ENCODE data around the gene FBN1. TPM values are rescaled to one million over a fixed set of nuclear protein-coding genes. Genes with fewer than 3 reads are reported as not detected.

FBN1 gene
- total RNA-seq, 4 donors from 2014 or later = 17.6 to 106 (median 31.2) TPM

DNA sequence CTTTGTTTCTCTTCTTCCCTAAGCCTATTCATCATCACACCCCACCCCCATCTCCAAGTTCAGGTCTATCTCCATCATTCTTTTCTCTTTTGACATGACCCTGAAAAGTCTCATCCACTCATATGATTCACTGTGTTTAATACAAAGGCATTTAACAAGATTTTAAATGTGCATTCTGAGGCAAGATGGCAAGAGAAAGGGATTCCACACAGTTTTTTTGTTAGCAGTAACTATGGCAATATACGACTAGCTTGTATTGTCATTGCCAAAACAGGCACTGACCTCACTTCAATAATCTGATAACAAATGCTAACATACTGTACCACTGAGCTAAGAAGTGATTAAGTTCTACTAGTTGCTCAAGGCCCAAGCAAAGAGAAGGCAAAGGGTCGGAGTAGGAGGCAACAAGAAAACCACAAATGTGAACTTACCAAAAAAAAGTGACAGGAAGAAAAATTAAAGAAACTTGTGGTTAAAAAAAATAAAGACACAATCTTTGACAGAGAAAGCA is 53.2 kb downstream of the FBN1 start:
- intact Hi-C loops (cut with DNase I; ENCODE audit: low total_unique reads) = no loop called here
- TF ChIP-seq POLR2A (IDR thresholded peaks at IDR 0.05) (no peak), POLR2AphosphoS5 (IDR thresholded peaks at IDR 0.05) (no peak), EP300 (IDR thresholded peaks at IDR 0.05; ENCODE audit: low read depth) (no peak)
- TF ChIP-seq, protein P1, sequence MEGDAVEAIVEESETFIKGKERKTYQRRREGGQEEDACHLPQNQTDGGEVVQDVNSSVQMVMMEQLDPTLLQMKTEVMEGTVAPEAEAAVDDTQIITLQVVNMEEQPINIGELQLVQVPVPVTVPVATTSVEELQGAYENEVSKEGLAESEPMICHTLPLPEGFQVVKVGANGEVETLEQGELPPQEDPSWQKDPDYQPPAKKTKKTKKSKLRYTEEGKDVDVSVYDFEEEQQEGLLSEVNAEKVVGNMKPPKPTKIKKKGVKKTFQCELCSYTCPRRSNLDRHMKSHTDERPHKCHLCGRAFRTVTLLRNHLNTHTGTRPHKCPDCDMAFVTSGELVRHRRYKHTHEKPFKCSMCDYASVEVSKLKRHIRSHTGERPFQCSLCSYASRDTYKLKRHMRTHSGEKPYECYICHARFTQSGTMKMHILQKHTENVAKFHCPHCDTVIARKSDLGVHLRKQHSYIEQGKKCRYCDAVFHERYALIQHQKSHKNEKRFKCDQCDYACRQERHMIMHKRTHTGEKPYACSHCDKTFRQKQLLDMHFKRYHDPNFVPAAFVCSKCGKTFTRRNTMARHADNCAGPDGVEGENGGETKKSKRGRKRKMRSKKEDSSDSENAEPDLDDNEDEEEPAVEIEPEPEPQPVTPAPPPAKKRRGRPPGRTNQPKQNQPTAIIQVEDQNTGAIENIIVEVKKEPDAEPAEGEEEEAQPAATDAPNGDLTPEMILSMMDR (IDR thresholded peaks at IDR 0.05) = no peak
- no peaks in the 10 kb centered on the region for H3K4me1 ChIP-seq

DNA sequence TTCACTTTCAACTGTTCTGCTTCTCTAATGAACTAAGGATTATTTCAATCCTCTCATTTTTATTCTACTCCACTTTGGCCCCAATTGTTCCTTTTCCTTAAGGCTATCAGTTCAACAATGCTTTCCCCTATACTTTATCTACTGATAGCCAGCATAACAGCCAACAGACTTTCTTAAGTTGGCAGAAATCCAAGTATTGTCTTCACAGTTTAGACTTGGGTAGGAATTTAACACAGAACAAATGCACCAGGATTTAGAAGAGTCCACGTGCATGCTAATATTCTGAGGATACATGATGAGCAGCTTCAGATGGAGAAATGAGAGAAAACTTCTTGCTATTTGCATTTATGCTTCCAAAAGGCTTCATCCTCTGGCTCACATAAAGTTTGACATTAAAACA is 54.8 kb downstream of the FBN1 start:
- DNase-seq = no peak
- Histone ChIP-seq H3K36me3 (no peaks in the 10 kb centered on the region), H3K27me3 (no peaks in the 10 kb centered on the region), H3K27ac (no peak overlapping the region), H3K9me3 (no peaks in the 10 kb centered on the region), H3K4me3 (no peak overlapping the region), H3K4me1 (no peaks in the 10 kb centered on the region)
- 0 to 30% methylated on average over 1 of the region's 1 CpG for WGBS, 2 donors (ENCODE audit: low coverage in 1 of 2)
- intact Hi-C loops (cut with DNase I; ENCODE audit: low total_unique reads) = no loop called here
- no peak for TF ChIP-seq POLR2AphosphoS5 (IDR thresholded peaks at IDR 0.05)
- TF ChIP-seq EP300 (IDR thresholded peaks at IDR 0.05; ENCODE audit: low read depth) = no peak
- TF ChIP-seq POLR2A (IDR thresholded peaks at IDR 0.05) = no peak
- TF ChIP-seq, protein P1 (IDR thresholded peaks at IDR 0.05) = no peak
- in situ Hi-C loops (cut with MboI; ENCODE audit: low pct_ligation_motif_present in 1 of 4, low pct_unique_long_range_greater_than_20kb in 1 of 4, low sequenced_read_pairs in 3 of 4) = loop anchor here in 1 of 4 donors (25.0 kb wide), 1 partner anchor 103 kb away; no protein-coding TSS in a partner anchor

More for the DNA sequence above, 53.2 kb downstream of the FBN1 start:
- Histone ChIP-seq H3K36me3 (no peaks in the 10 kb centered on the region), H3K4me3 (no peak overlapping the region), H3K27me3 (no peaks in the 10 kb centered on the region), H3K27ac (no peak overlapping the region), H3K9me3 (no peaks in the 10 kb centered on the region)
- in situ Hi-C loops (cut with MboI; ENCODE audit: low pct_ligation_motif_present in 1 of 4, low pct_unique_long_range_greater_than_20kb in 1 of 4, low sequenced_read_pairs in 3 of 4) = loop anchor here in 1 of 4 donors (25.0 kb wide), 1 partner anchor 105 kb away; no protein-coding TSS in a partner anchor
- DNase-seq = no peak
- WGBS, 2 donors (ENCODE audit: low coverage in 1 of 2) = 71% methylated on average over 2 of the region's 2 CpGs; no CpG with 5 or more reads in 1 of the 2 donors

DNA sequence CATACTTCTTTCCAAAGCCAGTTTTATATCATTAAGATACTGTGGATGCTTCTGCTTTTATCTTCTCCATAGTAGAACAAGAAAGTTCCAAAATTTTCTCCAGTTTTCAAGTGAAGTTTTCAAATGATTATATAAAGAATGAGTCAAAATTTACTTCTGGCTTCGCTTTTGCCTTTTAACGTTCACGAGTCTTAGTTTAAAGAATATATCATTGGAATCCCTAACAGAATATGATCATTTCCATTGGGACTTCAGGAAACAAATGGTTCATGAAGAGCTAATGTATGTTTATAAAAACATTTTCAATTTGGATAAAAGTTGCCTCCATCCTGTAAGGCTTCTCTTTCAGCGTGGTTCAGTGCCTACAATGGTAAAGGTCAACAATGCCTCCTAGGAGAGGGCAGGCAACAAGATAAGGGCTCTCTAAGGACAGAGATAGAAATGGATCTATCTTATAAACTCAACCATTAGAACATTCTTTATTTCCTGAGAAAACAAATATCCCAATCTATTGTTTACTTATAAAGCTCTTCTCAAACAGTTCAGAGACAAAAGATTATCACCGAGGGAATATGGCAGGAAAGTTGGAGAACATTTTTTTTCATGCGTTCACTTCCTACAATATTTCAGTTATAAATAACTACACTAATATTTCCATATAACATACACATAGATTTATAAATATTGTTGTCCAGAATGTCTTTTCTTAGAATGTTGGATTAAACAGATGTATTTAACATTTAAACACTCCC is 60.5 kb downstream of the FBN1 start:
- DNase-seq = no peak
- Histone ChIP-seq H3K4me3 (no peak overlapping the region), H3K27me3 (no peaks in the 10 kb centered on the region), H3K27ac (no peak overlapping the region), H3K4me1 (peaks cover 0 to 3% (median 0%) of the 10 kb centered on the region in 4 donors), H3K9me3 (no peaks in the 10 kb centered on the region), H3K36me3 (no peaks in the 10 kb centered on the region)
- intact Hi-C loops (cut with DNase I; ENCODE audit: low total_unique reads) (no loop called here), in situ Hi-C loops (cut with MboI; ENCODE audit: low pct_ligation_motif_present in 1 of 4, low pct_unique_long_range_greater_than_20kb in 1 of 4, low sequenced_read_pairs in 3 of 4) (loop anchor here in 1 of 4 donors (25.0 kb wide), 1 partner anchor 98 kb away; no protein-coding TSS in a partner anchor)
- 84 to 86% methylated on average over 6 of the region's 6 CpGs for WGBS, 2 donors (ENCODE audit: low coverage in 1 of 2)
- no peak for TF ChIP-seq POLR2AphosphoS5 (IDR thresholded peaks at IDR 0.05)
- TF ChIP-seq, protein P1 (IDR thresholded peaks at IDR 0.05) = no peak
- TF ChIP-seq POLR2A (IDR thresholded peaks at IDR 0.05) = no peak
- no peak for TF ChIP-seq EP300 (IDR thresholded peaks at IDR 0.05; ENCODE audit: low read depth)

DNA sequence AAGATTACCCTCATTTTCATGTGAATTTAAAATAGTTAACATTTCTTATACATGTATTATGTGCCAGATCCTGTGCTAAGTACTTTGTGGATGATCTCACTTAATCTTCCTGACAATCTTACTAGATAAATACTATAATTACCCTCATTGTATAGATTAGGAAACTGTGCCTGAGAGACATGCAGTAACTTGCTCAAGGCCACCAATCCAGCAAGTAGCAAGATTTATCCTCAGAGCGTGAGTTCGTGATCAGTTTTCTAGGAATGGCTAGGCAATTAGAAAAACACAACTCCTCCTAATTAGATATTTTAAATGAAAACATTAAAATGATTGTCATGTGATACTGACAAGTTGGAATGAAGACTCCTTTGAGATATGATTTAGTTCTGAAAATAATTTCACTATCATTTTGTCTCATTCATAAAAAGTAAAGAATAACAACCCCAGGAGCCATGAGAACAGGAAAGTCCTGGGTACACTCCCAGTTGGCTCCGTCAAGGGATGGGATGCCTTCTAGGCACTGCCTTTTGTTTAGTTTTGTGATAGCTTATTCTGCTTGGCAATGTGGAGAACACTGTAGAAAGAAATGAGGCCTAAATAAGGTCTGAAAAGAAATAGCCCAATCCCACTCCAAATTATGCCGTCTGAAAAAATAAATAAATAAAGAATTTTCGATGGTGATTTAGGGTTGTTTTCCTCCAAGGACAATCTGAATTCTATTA is 61.3 kb downstream of the FBN1 start:
- TF ChIP-seq, protein P1 (IDR thresholded peaks at IDR 0.05) = no peak
- TF ChIP-seq POLR2AphosphoS5 (IDR thresholded peaks at IDR 0.05) = no peak
- TF ChIP-seq EP300 (IDR thresholded peaks at IDR 0.05; ENCODE audit: low read depth) = no peak
- no peak for TF ChIP-seq POLR2A (IDR thresholded peaks at IDR 0.05)
- Histone ChIP-seq H3K9me3 (no peaks in the 10 kb centered on the region), H3K4me3 (no peak overlapping the region), H3K27me3 (no peaks in the 10 kb centered on the region), H3K36me3 (no peaks in the 10 kb centered on the region), H3K27ac (no peak overlapping the region), H3K4me1 (peaks cover 0 to 10% (median 0%) of the 10 kb centered on the region in 4 donors)
- in situ Hi-C loops (cut with MboI; ENCODE audit: low pct_ligation_motif_present in 1 of 4, low pct_unique_long_range_greater_than_20kb in 1 of 4, low sequenced_read_pairs in 3 of 4) = loop anchor here in 1 of 4 donors (25.0 kb wide), 1 partner anchor 97 kb away; no protein-coding TSS in a partner anchor
- intact Hi-C loops (cut with DNase I; ENCODE audit: low total_unique reads) = no loop called here
- no peak for DNase-seq
- WGBS, 2 donors (ENCODE audit: low coverage in 1 of 2) = 82 to 87% methylated on average over 5 of the region's 5 CpGs
